ENCODE results near the gene SLC25A24.
"Not testable (repeated sequence)": the region's sequence is repeated elsewhere in the genome, so short reads cannot be mapped to it uniquely, and the experiment has no call there.

DNA sequence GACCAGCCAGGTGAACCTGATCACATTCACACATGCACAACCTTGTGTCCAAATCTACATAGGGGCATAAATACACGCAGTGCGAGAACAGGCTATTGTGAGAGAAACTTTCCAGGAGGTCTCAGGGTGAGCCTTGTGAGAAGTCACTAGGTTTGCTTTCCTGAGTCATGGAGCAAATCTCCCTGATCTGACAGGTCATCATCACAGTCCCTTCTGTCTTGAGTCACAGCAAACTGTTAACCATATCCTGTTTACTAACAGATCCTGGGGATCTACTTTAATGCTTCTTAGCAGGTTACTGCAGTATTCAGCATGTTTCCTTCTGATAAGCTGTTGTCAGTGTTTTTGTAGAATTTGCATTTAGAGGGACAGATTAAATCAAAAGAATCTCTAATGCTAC, 35.2 kb upstream of the SLC25A24 start:
- not testable (repeated sequence) for TF ChIP-seq ZNF431 (CRISPR knock-in tag; IDR thresholded peaks at IDR 0.05; ENCODE audit: borderline replicate concordance, low read depth); HNF4A (CRISPR knock-in tag; IDR thresholded peaks at IDR 0.05); ZNF777 (CRISPR knock-in tag; IDR thresholded peaks at IDR 0.05); ZZZ3 (CRISPR knock-in tag; IDR thresholded peaks at IDR 0.05; ENCODE audit: borderline replicate concordance); SMC3 (IDR thresholded peaks at IDR 0.05; ENCODE audit: low read length); MXI1 (IDR thresholded peaks at IDR 0.05; ENCODE audit: borderline replicate concordance, low read depth, low read length)
- TF ChIP-seq, protein P1, sequence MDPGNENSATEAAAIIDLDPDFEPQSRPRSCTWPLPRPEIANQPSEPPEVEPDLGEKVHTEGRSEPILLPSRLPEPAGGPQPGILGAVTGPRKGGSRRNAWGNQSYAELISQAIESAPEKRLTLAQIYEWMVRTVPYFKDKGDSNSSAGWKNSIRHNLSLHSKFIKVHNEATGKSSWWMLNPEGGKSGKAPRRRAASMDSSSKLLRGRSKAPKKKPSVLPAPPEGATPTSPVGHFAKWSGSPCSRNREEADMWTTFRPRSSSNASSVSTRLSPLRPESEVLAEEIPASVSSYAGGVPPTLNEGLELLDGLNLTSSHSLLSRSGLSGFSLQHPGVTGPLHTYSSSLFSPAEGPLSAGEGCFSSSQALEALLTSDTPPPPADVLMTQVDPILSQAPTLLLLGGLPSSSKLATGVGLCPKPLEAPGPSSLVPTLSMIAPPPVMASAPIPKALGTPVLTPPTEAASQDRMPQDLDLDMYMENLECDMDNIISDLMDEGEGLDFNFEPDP (CRISPR knock-in tag; conservative IDR thresholded peaks at IDR 0.05), result not testable (repeated sequence)
- TF ChIP-seq, protein P2, sequence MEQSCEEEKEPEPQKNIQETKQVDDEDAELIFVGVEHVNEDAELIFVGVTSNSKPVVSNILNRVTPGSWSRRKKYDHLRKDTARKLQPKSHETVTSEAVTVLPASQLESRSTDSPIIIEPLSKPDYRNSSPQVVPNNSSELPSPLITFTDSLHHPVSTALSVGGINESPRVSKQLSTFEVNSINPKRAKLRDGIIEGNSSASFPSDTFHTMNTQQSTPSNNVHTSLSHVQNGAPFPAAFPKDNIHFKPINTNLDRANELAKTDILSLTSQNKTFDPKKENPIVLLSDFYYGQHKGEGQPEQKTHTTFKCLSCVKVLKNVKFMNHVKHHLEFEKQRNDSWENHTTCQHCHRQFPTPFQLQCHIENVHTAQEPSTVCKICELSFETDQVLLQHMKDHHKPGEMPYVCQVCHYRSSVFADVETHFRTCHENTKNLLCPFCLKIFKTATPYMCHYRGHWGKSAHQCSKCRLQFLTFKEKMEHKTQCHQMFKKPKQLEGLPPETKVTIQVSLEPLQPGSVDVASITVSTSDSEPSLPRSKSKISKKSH (CRISPR knock-in tag; IDR thresholded peaks at IDR 0.05; ENCODE audit: borderline replicate concordance), result not testable (repeated sequence)

All from HepG2 (cell line).